PFSK-1 (cell line): ENCODE measurements around the gene LMAN2.

Source experiments
- FOXP2 ChIP-seq: optimal IDR thresholded peaks from 2 replicates; pipeline ENCODE3; 2011; ENCODE audit warnings: borderline replicate concordance, control low read depth, inconsistent platforms; ENCODE audit not compliant: insufficient read depth; ENCODE audit errors: extremely low read length, extremely low read depth
- POLR2AphosphoS5 ChIP-seq: IDR thresholded peaks from 2 replicates; pipeline ENCODE4 v1.6.1; 2012; ENCODE audit warnings: low read depth, mild to moderate bottlenecking, control low read depth, low read length, moderate library complexity
- SIN3A ChIP-seq: IDR thresholded peaks from 2 replicates; pipeline ENCODE4 v1.6.1; 2012; ENCODE audit warnings: mild to moderate bottlenecking, low read length, moderate library complexity, borderline replicate concordance; ENCODE audit not compliant: insufficient read depth
- TAF1 ChIP-seq: IDR thresholded peaks from 2 replicates; pipeline ENCODE4 v1.6.1; 2012; ENCODE audit warnings: low read length, control low read depth, borderline replicate concordance; ENCODE audit not compliant: insufficient read depth
- TF ChIP-seq, protein P1 (sequence below), 2 experiments: IDR thresholded peaks; 2 replicates each; pipeline versions ENCODE4 v1.6.1 to v1.8.0; 2011 to 2012; ENCODE audit warnings: low read depth in 2 of 2, low read length in 2 of 2, control low read depth in 1 of 2, inconsistent platforms in 1 of 2, mild to moderate bottlenecking in 1 of 2, moderate library complexity in 1 of 2; ENCODE audit not compliant: insufficient read depth in 1 of 2

LMAN2 gene

GRCh38 chr5:177393990-177394389, 42.5 kb upstream of the LMAN2 start:
- no peak for TF ChIP-seq SIN3A
- no peak for TF ChIP-seq POLR2AphosphoS5
- TF ChIP-seq FOXP2, result no peak
- TF ChIP-seq, protein P1, sequence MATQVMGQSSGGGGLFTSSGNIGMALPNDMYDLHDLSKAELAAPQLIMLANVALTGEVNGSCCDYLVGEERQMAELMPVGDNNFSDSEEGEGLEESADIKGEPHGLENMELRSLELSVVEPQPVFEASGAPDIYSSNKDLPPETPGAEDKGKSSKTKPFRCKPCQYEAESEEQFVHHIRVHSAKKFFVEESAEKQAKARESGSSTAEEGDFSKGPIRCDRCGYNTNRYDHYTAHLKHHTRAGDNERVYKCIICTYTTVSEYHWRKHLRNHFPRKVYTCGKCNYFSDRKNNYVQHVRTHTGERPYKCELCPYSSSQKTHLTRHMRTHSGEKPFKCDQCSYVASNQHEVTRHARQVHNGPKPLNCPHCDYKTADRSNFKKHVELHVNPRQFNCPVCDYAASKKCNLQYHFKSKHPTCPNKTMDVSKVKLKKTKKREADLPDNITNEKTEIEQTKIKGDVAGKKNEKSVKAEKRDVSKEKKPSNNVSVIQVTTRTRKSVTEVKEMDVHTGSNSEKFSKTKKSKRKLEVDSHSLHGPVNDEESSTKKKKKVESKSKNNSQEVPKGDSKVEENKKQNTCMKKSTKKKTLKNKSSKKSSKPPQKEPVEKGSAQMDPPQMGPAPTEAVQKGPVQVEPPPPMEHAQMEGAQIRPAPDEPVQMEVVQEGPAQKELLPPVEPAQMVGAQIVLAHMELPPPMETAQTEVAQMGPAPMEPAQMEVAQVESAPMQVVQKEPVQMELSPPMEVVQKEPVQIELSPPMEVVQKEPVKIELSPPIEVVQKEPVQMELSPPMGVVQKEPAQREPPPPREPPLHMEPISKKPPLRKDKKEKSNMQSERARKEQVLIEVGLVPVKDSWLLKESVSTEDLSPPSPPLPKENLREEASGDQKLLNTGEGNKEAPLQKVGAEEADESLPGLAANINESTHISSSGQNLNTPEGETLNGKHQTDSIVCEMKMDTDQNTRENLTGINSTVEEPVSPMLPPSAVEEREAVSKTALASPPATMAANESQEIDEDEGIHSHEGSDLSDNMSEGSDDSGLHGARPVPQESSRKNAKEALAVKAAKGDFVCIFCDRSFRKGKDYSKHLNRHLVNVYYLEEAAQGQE (IDR thresholded peaks at IDR 0.05; ENCODE audit: insufficient read depth in 1 of 2, low read depth in 2 of 2, low read length in 2 of 2), result no peak
- TF ChIP-seq TAF1, result no peak

- TF ChIP-seq, protein P1 (IDR thresholded peaks at IDR 0.05; ENCODE audit: insufficient read depth in 1 of 2, low read depth in 2 of 2, low read length in 2 of 2), result no peak
- TF ChIP-seq POLR2AphosphoS5, result no peak
- TF ChIP-seq SIN3A, result no peak
- no peak for TF ChIP-seq FOXP2
- TF ChIP-seq TAF1, result no peak
Observed at GRCh38 chr5:177393206-177393765, 41.8 kb upstream of the LMAN2 start.

GRCh38 chr5:177392765-177393164, 41.3 kb upstream of the LMAN2 start:
- no peak for TF ChIP-seq FOXP2
- TF ChIP-seq, protein P1 (IDR thresholded peaks at IDR 0.05; ENCODE audit: insufficient read depth in 1 of 2, low read depth in 2 of 2, low read length in 2 of 2), result no peak
- no peak for TF ChIP-seq TAF1
- TF ChIP-seq SIN3A, result no peak
- no peak for TF ChIP-seq POLR2AphosphoS5

DNA sequence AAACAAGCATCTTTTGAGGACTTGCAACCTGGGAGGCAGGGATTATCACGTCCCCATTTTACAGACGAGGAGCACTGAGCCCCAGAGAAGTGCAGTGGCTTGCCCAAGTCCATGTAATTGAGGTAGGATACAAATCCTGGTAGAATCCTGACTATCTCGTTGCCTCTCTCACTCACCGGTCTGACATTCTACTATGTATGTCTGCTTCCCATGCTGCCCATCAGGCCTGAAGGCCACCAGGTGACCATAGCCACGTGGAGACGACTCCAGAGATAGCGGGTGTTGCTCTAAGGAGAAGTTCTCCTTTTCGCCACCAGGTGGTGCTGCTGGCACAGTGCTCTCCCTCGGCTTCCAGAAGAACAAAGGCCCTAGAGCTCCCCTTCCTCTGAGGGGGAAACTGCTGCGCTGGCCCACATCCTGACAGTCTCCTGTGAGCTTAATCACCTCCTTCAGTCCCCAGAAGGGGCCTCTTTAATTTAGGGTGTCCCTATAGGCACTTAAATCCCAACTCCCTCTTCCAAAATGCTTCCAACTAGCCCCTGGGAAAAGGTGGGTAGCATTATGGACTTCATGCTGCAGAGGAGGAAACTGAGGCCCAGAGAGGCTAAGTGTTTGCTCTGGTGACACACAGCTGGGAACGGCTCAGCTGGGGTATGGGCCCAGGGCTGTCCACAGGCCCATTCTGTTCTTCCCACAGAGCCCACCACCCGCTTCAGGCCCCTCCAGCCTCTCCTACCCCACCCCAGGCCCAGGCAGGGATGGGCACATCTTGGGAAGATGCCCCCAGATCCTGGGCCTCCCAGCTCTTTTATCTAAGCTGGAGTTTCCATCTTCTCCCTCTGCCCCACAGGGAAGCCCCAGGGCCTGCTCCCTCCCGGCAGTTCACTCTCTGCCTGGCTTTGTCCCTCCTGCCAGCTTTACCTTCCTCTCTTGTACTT, 39.2 kb upstream of the LMAN2 start:
- TF ChIP-seq SIN3A (no peak), FOXP2 (no peak), TAF1 (no peak), POLR2AphosphoS5 (no peak)
- TF ChIP-seq, protein P1 (IDR thresholded peaks at IDR 0.05; ENCODE audit: insufficient read depth in 1 of 2, low read depth in 2 of 2, low read length in 2 of 2), result no peak
